Pulmonary artery endothelial cell (primary cell): ENCODE data around the gene ZDHHC14. TPM values are rescaled to one million over a fixed set of nuclear protein-coding genes. Genes with fewer than 3 reads are reported as not detected.
"Not testable (repeated sequence)": the region's sequence is repeated elsewhere in the genome, so short reads cannot be mapped to it uniquely, and the experiment has no call there.

Experiments
- DNase-seq: peaks from one replicate; pipeline ENCODE4 v3.0.0-alpha.2; 2011; ENCODE audit warnings: low read depth, low spot score
- total RNA-seq: library from RNA; depleted of rRNA; stranded (reverse); fragments of >200 nt; gene quantifications from 2 replicates; pipeline ENCODE4 v1.2.3, GENCODE V29; 2014

ZDHHC14 gene
- total RNA-seq, 1 donor from 2014 or later, result 9.4 TPM

DNA sequence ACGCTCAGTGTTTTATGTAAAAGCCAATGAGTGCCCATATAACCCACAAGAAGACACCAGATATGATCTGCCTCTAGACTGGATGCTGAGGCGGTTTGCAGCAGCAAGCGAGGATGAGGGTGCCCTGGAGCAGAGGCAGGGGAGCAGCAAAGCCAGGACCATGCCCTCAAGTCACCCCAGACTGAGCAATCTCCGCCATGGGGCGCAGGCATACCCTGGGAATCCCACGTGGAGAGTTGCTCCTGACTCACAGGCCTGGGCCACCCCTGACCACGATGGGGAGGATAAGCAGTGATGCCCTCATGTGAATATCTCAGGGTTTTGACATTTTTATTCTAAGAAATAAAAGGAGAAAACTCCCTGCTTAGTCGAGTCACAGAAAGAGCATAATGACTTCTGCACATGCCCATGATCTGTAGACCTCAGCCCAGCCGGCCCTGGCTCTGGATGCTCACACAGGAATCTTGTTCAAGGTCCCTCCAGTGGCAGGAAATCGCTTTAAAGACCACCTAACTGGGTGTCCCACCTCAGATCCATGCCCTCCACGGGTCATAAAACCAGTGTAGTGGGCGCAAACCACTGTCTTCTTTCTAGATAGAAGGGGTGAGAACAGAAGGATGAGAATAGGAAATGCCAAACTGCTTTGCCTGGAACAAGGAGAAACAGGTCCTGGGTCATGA, 303.8 kb downstream of the ZDHHC14 start:
- no peak for DNase-seq

DNA sequence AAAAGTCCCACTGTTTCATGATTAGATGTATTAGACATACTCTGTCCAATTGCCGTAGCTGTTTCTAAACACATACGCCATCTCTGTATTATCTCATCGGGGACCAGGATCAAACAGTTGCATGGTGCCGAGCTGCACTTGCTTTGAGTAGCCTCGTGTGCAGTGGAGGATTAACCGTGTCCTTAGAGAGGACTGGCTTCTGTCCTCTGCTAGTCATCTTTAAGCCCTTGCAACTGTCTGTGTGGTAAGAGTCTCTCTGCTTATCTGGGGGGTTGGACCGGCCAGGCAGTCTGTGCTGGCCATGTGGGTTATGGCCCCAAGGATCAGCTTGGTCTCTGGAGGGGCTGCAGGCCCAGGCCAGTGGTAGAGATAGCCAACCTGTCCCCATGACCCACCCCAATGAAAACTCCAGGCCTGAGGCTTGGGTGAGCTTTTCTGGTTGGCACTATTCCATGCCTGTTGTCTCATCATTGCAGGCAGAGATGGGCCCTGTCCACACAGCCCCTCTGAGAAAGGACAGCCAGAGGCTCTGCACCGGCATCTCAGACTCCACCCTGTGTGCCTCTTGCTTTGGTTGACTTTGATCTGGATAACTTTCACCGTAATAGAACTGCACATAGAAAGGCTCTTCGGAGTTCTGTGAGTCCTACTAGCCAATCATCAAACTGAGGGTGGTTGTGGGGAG, 304.7 kb downstream of the ZDHHC14 start:
- DNase-seq, result no peak

DNA sequence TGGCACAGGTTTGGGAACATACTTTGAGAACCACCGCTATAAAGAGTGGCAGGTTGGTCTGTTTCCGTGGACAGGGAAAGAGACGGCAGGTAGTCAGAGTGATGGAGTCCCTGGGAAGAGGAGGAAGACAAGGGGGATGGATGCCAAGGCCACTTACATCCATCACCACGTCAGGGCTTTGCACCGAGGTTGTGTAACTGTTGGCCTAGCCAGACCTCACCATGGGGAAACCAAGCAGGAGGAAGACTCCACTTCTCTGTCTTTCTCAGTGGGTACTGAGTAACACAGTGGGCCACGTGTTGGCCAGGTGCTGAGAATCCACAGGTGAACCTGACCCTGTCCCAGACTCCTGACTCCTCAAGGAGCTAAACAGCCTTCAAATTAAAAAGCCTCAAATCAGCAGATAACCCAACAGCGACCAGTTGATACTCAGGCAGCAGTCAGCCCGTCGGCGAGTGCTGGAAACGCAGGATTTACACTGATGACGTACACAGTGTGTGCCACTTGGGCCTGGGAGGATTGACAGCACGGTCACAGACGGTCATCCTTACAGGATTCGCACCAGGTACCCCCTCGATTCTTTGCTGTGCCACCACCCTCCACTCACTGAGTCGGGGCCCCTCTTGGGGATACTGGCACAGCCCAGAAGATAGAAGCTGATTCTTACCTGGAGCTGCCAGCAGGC, 307.4 kb downstream of the ZDHHC14 start:
- DNase-seq, result no peak

- DNase-seq, result no peak
Measured at GRCh38 chr6:157688960-157689599, 308.1 kb downstream of the ZDHHC14 start.

DNA sequence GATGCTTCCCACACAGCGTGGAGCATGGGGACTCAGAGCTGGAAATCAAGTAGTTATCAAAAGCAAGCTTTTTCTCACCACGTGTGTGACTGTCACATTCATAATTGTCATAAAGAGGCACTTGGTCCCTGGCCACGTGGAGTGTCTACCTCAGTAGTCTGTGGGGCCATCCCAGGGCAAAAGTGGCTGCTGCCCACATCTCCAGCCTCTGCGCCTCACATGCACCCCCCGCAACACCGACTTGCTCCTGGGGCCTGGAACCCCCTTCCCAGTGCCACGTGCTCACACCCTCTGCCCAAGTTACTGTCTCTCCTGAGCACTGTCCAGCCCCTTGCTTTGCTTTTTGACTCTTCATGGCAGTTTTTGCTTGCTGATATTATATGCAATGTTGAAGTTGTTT, 308.9 kb downstream of the ZDHHC14 start:
- DNase-seq, result no peak

- DNase-seq, result no peak
Measured at GRCh38 chr6:157690441-157691210, 309.6 kb downstream of the ZDHHC14 start.

GRCh38 chr6:157691621-157692020, 310.6 kb downstream of the ZDHHC14 start:
- not testable (repeated sequence) for DNase-seq

DNA sequence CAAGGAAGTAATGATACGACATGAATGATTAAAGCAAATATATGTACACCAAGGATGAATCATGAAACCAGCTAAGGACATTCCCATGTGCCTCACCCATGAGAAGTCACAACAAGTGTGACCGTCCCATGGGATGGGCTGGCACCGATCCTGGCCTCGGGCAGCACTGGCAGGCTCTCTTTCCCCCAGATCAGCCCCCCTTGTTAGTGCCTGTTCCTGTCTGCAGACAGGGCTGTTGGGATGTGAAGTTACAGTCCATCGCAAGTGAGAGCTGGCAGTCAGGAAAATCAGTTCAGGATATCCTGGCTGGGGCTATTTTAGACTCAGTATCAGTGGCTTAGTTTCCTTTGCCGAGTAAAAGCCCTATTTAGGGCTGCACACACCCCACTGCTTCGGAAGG, 312.9 kb downstream of the ZDHHC14 start:
- no peak for DNase-seq

- no peak for DNase-seq
Measured at GRCh38 chr6:157695301-157696040, 314.5 kb downstream of the ZDHHC14 start.

DNA sequence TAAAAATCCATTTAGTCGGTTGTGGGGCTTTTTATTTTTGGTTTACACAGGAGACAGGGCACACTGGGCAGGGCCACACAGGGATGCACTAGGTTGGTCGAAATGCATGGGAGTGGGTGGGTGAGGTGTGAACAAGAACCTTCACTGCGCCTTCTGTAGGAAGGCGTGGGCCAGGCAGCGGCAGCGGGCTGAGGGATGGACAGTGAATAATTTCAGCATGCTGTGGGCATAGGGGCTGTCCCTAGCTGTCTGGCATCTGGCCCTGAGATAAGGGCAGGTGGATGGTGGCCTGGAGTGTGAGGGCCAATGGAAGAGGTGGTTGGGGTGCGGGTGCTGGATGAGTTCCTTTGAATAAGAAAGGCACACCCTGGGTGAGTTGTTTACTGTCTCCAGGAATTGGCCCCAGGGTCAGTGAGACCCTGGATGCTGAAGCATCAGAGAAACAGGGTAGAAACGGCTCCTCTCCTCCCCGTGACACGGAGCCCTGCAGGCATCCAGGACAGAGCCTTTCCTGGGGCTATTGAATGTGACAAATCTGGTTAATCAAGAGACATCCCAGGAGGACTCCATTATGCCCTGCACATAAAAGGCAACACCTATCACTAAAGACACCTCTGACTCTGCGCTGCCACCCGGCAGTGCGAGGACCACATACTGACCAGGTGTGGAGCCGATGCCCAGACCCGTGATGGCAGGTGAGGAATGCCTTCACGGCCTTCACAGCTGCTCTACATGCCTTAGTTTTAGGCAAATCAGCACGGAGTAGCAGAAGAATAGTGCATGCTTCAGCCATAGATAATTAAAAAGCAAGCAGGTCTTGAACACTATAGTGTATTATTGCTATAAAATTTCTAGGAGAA, 319.0 kb downstream of the ZDHHC14 start:
- no peak for DNase-seq

GRCh38 chr6:157706351-157706750, 325.4 kb downstream of the ZDHHC14 start:
- DNase-seq, result not testable (repeated sequence)

DNA sequence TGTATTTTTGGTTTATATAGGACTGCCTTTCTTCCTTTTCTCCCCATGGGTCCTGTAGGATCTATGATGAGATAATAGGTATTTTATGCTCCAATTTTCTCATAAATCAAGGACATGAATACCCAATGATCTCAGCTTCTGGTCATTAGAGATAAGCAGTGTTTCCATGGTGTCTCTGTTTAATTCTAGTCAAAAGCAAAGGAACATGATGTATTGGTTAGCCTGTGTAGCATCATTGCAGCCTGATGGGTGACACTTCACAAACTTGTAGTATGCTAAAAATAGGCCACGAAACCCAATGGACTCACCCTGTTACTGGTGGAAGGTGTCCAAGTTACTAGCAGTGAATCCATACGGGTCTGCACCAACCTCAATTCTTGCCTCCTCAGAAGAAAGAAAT, 325.9 kb downstream of the ZDHHC14 start:
- no peak for DNase-seq

GRCh38 chr6:157707576-157707975, 326.6 kb downstream of the ZDHHC14 start:
- no peak for DNase-seq

DNA sequence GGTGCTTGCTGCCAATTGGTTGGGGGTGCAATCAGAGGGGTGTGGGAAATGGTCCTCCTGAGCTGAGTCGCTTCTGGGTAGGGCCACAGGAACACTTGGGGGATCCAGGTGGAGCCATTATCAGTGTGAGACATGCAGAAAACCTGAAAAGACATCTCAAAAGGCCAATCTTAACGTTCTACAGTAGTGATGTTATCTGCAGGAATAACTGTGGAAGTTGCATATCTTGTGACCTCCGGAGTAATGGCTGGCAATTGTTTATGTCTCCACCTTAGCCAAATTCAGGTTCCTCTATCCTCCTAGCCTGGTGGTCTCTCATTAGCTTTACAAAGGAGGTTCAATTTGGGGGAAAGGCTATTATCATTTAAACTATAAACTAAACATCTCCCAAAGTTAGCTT, 327.2 kb downstream of the ZDHHC14 start:
- DNase-seq, result no peak

DNA sequence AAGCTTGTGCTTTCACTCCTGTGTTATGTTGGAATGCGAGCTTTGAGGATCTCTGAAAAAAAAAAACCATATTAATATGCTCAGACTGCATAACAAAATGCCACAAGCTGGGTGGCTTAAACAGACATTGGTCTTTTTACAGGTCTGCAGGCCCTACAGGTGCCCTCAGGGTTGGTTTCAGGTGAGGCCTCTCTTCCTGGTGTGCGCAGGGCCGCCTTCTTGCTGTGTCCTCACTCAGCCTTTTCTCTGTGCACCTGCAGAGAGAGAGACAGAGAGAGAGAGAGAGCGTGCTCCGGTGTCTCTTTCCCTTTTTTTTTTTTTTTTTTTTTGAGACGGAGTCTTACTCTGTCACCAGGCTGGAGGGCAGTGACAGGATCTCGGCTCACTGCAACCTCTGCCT, 327.9 kb downstream of the ZDHHC14 start:
- no peak for DNase-seq

DNA sequence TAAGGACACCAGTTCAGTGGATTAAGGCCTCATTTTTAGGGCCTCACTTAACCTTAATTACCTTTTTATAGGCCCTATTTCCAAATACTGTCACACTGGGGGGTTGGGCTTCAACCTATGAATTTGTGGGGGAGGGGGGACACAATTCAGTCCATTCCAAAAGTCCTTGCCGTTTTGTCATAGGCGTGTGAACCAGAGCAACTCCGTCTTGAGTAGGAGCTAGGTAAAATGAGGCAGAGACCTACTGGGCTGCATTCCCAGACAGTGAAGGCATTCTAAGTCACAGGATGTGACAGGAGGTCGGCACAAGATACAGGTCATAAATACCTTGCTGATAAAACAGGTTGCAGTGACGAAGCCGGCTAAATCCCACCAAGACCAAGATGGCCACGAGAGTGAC, 328.6 kb downstream of the ZDHHC14 start:
- no peak for DNase-seq

GRCh38 chr6:157710604-157711003, 329.6 kb downstream of the ZDHHC14 start:
- no peak for DNase-seq

DNA sequence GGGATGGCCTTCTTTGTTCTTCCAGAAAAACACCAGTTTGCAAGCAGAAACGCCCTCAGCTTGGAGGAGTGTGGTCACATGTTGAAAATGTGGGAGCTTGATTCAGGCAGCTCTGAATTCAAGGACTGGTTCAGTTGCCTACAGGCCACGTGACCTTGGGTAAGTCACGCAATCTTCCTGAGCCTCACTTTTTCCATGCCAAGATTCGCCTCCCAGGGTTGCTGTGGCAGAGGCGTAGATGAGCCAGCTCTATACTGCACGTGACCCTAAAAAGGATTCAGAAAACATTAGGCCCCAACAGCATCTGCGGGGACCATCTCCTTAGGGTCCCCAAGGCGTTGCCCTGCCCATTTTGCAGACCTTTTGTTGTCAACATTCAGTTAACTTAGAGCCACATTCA, 330.1 kb downstream of the ZDHHC14 start:
- DNase-seq, result no peak

DNA sequence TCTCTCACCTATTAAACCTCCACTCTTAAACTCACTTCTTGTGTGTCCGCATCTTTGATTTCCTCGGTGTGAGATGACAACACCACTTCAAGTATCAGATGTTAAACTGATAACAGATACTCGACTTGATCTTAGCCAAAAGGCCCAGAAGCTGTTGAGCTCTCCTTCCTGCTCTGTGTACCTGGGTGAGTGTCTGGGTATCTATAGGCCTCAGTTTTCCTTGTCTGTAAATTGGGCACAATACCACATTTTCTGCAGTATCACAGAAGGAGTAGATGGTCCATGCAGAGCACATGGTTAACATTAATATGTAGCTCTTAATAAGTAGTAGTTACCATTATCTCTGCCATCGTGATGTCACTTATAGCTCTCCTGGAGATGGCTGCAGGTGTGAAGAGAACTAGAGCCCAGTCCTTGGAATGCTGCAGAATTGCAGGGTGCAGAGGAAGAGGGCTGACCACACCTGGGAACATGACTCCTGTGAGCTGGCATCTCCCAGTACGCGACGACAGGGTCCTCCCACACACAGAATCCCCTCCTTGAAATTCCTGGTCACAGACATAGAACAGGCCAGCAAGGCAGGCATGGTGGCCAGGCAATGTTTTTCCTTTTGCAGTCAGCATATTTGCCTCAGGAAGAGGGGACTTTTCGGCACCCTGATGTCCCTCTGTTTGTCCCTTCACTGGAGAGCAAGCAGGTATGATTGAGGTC, 331.8 kb downstream of the ZDHHC14 start:
- DNase-seq, result no peak
